Osteoblast (primary cell): Measurements from ENCODE around the gene GOSR1. TPM values are rescaled to one million over a fixed set of nuclear protein-coding genes. Genes with fewer than 3 reads are reported as not detected.
"Not testable (repeated sequence)": the region's sequence is repeated elsewhere in the genome, so short reads cannot be mapped to it uniquely, and the experiment has no call there.

Experiments used
- DNase-seq: peaks from one replicate; pipeline ENCODE4 v3.0.0; 2011; ENCODE audit warnings: low spot score, mixed read lengths; ENCODE audit not compliant: insufficient read length; ENCODE audit errors: missing footprints
- H2AFZ ChIP-seq: 2 replicates; pipeline ENCODE4 v1.6.0; 2011; ENCODE audit warnings: mild to moderate bottlenecking, low read length
- H3K27ac ChIP-seq: 2 replicates; pipeline ENCODE4 v1.5.1; 2011; ENCODE audit warnings: mild to moderate bottlenecking, low read depth, low read length, moderate library complexity
- H3K27me3 ChIP-seq: 2 replicates; pipeline ENCODE4 v1.6.0; 2012; ENCODE audit warnings: mild to moderate bottlenecking, control low read depth, inconsistent platforms, low read length, moderate library complexity; ENCODE audit not compliant: insufficient read depth
- H3K36me3 ChIP-seq: 2 replicates; pipeline ENCODE4 v1.5.1; 2011; ENCODE audit warnings: mild to moderate bottlenecking, low read length, control low read depth, moderate library complexity; ENCODE audit not compliant: insufficient read depth
- H3K4me1 ChIP-seq: 2 replicates; pipeline ENCODE4 v1.5.1; 2011; ENCODE audit warnings: mild to moderate bottlenecking, low read length, control low read depth, moderate library complexity; ENCODE audit not compliant: insufficient read depth
- H3K4me2 ChIP-seq: 2 replicates; pipeline ENCODE4 v1.6.0; 2011; ENCODE audit warnings: mild to moderate bottlenecking, low read length; ENCODE audit not compliant: insufficient read depth
- H3K4me3 ChIP-seq: fragments of 200-600 bp; sonication (generic); 3 replicates; pipeline ENCODE4 v1.5.1; 2012; ENCODE audit warnings: mild to moderate bottlenecking, low read length, inconsistent platforms; ENCODE audit not compliant: insufficient read depth
- H3K79me2 ChIP-seq: 2 replicates; pipeline ENCODE4 v1.6.0; 2012; ENCODE audit warnings: mild to moderate bottlenecking, low read length, control low read depth, inconsistent platforms; ENCODE audit not compliant: insufficient read depth
- H3K9me3 ChIP-seq: 2 replicates; pipeline ENCODE4 v1.5.1; 2011; ENCODE audit warnings: low read depth, low read length, control low read depth
- H4K20me1 ChIP-seq: 2 replicates; pipeline ENCODE4 v1.6.0; 2012; ENCODE audit warnings: mild to moderate bottlenecking, low read length, control low read depth; ENCODE audit not compliant: insufficient read depth
- CTCF ChIP-seq: IDR thresholded peaks from 2 replicates; pipeline ENCODE4 v1.5.1; 2011; ENCODE audit warnings: mild to moderate bottlenecking, low read depth, low read length, moderate library complexity; ENCODE audit errors: extremely low read depth
- total RNA-seq: library from RNA; depleted of rRNA; stranded (reverse); fragments of >200 nt; gene quantifications from 2 replicates; pipeline ENCODE4 v1.2.3, GENCODE V29; 2012

The GOSR1 gene
- total RNA-seq, 1 donor = 29.3 TPM

GRCh38 chr17:30549864-30550511, 72.8 kb downstream of the GOSR1 start:
- Histone ChIP-seq H3K36me3 (no peaks in the 10 kb centered on the region), H4K20me1 (no peaks in the 10 kb centered on the region), H3K27me3 (no peaks in the 10 kb centered on the region), H3K79me2 (no peaks in the 10 kb centered on the region), H3K4me3 (no peak overlapping the region), H2AFZ (no peak overlapping the region), H3K27ac (no peak overlapping the region), H3K4me1 (peaks cover 8% of the 10 kb centered on the region), H3K4me2 (peak overlapping the region; percentile 6), H3K9me3 (no peaks in the 10 kb centered on the region)
- DNase-seq = no peak
- no peak for TF ChIP-seq CTCF

GRCh38 chr17:30550512-30551273, 73.5 kb downstream of the GOSR1 start:
- Histone ChIP-seq H3K79me2 (no peaks in the 10 kb centered on the region), H3K27ac (no peak overlapping the region), H3K36me3 (no peaks in the 10 kb centered on the region), H3K9me3 (no peaks in the 10 kb centered on the region), H4K20me1 (no peaks in the 10 kb centered on the region), H3K4me3 (no peak overlapping the region), H3K4me2 (peak overlapping the region; percentile 6), H2AFZ (peak overlapping the region; percentile 18), H3K4me1 (peaks cover 8% of the 10 kb centered on the region), H3K27me3 (no peaks in the 10 kb centered on the region)
- no peak for TF ChIP-seq CTCF
- DNase-seq = no peak

- not testable (repeated sequence) for H3K36me3 ChIP-seq, H3K9me3 ChIP-seq, H3K4me1 ChIP-seq, DNase-seq, H3K79me2 ChIP-seq, H3K4me2 ChIP-seq, H3K4me3 ChIP-seq, H3K27me3 ChIP-seq, H4K20me1 ChIP-seq, H3K27ac ChIP-seq
- H2AFZ ChIP-seq = peak overlapping the region; percentile 18
Observed at GRCh38 chr17:30551274-30551995, 74.2 kb downstream of the GOSR1 start.

GRCh38 chr17:30551996-30552339, 74.8 kb downstream of the GOSR1 start:
- no peak overlapping the region for H3K4me2 ChIP-seq
- no peak for TF ChIP-seq CTCF
- no peaks in the 10 kb centered on the region for H3K79me2 ChIP-seq
- no peaks in the 10 kb centered on the region for H3K9me3 ChIP-seq
- peaks cover 8% of the 10 kb centered on the region for H3K4me1 ChIP-seq
- no peak overlapping the region for H3K27ac ChIP-seq
- DNase-seq = no peak
- no peaks in the 10 kb centered on the region for H3K27me3 ChIP-seq
- no peaks in the 10 kb centered on the region for H3K36me3 ChIP-seq
- H3K4me3 ChIP-seq = no peak overlapping the region
- H4K20me1 ChIP-seq = no peaks in the 10 kb centered on the region
- H2AFZ ChIP-seq = no peak overlapping the region
